ENCODE data around the gene CTIF. TPM values are rescaled to one million over a fixed set of nuclear protein-coding genes. Genes with fewer than 3 reads are reported as not detected.

CTIF gene
- total RNA-seq, 1 donor from 2014 or later, result 54.8 TPM

- intact Hi-C loops (cut with DNase I), result no loop called here
- no peak overlapping the region for H3K4me3 ChIP-seq
- peaks cover 48% of the 10 kb centered on the region for H3K4me1 ChIP-seq
- no peak for ATAC-seq
- no peaks in the 10 kb centered on the region for H3K9me3 ChIP-seq
- no peaks in the 10 kb centered on the region for H3K36me3 ChIP-seq
- DNase-seq, result no peak
- TF ChIP-seq, protein P1, sequence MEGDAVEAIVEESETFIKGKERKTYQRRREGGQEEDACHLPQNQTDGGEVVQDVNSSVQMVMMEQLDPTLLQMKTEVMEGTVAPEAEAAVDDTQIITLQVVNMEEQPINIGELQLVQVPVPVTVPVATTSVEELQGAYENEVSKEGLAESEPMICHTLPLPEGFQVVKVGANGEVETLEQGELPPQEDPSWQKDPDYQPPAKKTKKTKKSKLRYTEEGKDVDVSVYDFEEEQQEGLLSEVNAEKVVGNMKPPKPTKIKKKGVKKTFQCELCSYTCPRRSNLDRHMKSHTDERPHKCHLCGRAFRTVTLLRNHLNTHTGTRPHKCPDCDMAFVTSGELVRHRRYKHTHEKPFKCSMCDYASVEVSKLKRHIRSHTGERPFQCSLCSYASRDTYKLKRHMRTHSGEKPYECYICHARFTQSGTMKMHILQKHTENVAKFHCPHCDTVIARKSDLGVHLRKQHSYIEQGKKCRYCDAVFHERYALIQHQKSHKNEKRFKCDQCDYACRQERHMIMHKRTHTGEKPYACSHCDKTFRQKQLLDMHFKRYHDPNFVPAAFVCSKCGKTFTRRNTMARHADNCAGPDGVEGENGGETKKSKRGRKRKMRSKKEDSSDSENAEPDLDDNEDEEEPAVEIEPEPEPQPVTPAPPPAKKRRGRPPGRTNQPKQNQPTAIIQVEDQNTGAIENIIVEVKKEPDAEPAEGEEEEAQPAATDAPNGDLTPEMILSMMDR (IDR thresholded peaks at IDR 0.05), result no peak
- H3K27ac ChIP-seq, result peak overlapping the region; percentile 64
- H3K27me3 ChIP-seq (ENCODE audit: low read depth), result no peaks in the 10 kb centered on the region
These were observed 358.7 kb downstream of the CTIF start for GRCh38 chr18:48897531-48897930.

GRCh38 chr18:48898521-48898920 lies 359.7 kb downstream of the CTIF start:
- Histone ChIP-seq H3K27ac (no peak overlapping the region), H3K4me1 (peaks cover 54% of the 10 kb centered on the region), H3K36me3 (no peaks in the 10 kb centered on the region), H3K27me3 (ENCODE audit: low read depth) (no peaks in the 10 kb centered on the region), H3K4me3 (no peak overlapping the region), H3K9me3 (no peaks in the 10 kb centered on the region)
- intact Hi-C loops (cut with DNase I), result no loop called here
- TF ChIP-seq, protein P1 (IDR thresholded peaks at IDR 0.05), result no peak
- no peak for ATAC-seq
- DNase-seq, result no peak

DNA sequence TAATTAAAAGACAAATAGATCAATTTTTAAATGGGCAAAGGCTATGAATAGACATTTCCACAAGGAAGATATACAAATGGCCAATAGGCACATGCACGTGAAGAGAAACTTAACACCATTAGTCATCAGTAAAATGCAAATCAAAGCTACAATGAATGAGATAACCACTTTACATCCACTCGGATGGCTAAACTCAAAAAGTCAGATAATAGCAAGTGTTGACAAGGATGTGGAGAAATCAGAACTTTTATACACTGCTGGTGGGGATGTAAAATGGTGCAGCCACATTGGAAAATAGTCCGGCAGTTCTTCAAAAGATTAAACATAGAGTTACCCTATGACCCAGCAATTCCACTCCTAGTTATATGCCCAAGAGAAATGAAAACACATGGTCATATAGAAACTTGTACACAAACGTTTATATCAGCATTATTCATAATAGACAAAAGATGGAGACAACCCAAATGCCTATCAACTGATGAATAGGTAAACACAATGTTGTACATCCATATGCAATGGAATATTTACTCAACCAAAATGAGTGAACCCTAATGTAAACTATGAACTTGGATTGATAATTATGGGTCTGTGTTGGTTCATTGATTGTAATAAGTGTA lies 360.8 kb downstream of the CTIF start:
- intact Hi-C loops (cut with DNase I), result no loop called here
- no peak overlapping the region for H3K27ac ChIP-seq
- ATAC-seq, result no peak
- TF ChIP-seq, protein P1 (IDR thresholded peaks at IDR 0.05), result no peak
- no peaks in the 10 kb centered on the region for H3K9me3 ChIP-seq
- no peaks in the 10 kb centered on the region for H3K36me3 ChIP-seq
- H3K4me3 ChIP-seq, result no peak overlapping the region
- no peak for DNase-seq
- H3K4me1 ChIP-seq, result peaks cover 51% of the 10 kb centered on the region
- no peaks in the 10 kb centered on the region for H3K27me3 ChIP-seq (ENCODE audit: low read depth)

GRCh38 chr18:48900469-48900868 lies 361.6 kb downstream of the CTIF start:
- H3K9me3 ChIP-seq, result no peaks in the 10 kb centered on the region
- H3K36me3 ChIP-seq, result no peaks in the 10 kb centered on the region
- DNase-seq, result no peak
- no peak overlapping the region for H3K27ac ChIP-seq
- intact Hi-C loops (cut with DNase I), result no loop called here
- no peaks in the 10 kb centered on the region for H3K27me3 ChIP-seq (ENCODE audit: low read depth)
- no peak overlapping the region for H3K4me3 ChIP-seq
- TF ChIP-seq, protein P1 (IDR thresholded peaks at IDR 0.05), result no peak
- ATAC-seq, result no peak
- H3K4me1 ChIP-seq, result peaks cover 51% of the 10 kb centered on the region

GRCh38 chr18:48901145-48902022 lies 362.6 kb downstream of the CTIF start:
- Histone ChIP-seq H3K27me3 (ENCODE audit: low read depth) (no peaks in the 10 kb centered on the region), H3K36me3 (no peaks in the 10 kb centered on the region), H3K4me1 (peaks cover 46% of the 10 kb centered on the region), H3K9me3 (no peaks in the 10 kb centered on the region), H3K4me3 (no peak overlapping the region), H3K27ac (peak overlapping the region; percentile 80)
- intact Hi-C loops (cut with DNase I), result no loop called here
- ATAC-seq (no peak), DNase-seq (no peak)
- TF ChIP-seq, protein P1 (IDR thresholded peaks at IDR 0.05), result no peak
